Fibroblast of villous mesenchyme (primary cell): ENCODE measurements around the gene TMEM150B. TPM values are rescaled to one million over a fixed set of nuclear protein-coding genes. Genes with fewer than 3 reads are reported as not detected.

Experiments used
- DNase-seq: peaks from one replicate; pipeline ENCODE4 v3.0.0-alpha.2; 2010; ENCODE audit warnings: low read depth
- H3K4me3 ChIP-seq: 2 replicates; pipeline ENCODE4 v1.5.1; 2011; ENCODE audit warnings: low read depth, mild to moderate bottlenecking, low read length
- CTCF ChIP-seq: IDR thresholded peaks from 2 replicates; pipeline ENCODE4 v1.5.1; 2012; ENCODE audit warnings: low read depth, mild to moderate bottlenecking, low read length; ENCODE audit not compliant: insufficient read depth
- total RNA-seq: library from RNA; depleted of rRNA; stranded (reverse); fragments of >200 nt; gene quantifications from 2 replicates; pipeline ENCODE4 v1.2.3, GENCODE V29; 2012

TMEM150B gene
- total RNA-seq, 1 donor, result not detected

DNA sequence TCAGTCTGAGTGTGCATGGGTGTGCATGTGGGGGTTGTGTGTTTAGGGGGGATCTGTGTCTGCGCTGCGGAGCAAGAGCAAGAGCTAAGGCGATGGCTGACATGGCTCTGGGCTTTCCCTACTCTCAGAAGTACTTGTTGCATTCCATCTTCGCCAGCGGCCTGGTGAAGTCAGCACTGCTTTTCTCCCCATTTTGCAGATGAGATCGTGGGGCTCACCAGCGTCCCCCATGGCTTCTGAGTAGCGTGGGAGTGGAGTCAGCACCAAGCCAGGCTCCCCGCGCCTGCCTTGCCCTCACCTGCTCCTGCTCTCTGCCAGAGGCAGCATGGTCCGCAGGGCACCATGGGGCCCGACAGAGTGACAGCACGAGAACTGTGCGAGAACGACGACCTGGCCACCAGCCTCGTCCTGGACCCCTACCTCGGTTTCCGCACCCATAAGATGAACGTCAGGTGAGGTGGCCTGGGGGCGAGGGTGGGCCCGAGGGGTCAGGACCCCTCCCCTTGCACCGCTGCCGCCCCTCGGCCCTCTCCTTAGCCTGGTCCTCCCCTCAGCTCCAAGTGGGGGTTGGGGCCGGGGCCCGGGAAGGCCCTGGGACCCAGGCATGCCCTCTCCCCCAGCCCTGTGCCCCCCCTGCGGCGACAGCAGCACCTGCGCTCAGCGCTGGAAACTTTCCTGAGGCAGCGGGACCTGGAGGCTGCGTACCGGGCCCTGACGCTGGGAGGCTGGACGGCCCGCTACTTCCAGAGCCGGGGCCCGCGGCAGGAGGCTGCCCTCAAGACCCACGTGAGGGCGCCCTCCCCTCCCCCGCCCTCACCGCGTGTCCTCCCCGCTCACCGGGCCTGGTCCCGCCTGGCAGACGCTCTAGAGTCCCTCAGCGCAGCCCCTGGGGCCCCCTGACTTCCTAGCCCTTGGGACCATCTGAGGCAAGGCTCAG lies 16.7 kb upstream of the TMEM150B start:
- DNase-seq, result no peak
- TF ChIP-seq CTCF, result no peak
- peak overlapping the region; percentile 13 for H3K4me3 ChIP-seq

DNA sequence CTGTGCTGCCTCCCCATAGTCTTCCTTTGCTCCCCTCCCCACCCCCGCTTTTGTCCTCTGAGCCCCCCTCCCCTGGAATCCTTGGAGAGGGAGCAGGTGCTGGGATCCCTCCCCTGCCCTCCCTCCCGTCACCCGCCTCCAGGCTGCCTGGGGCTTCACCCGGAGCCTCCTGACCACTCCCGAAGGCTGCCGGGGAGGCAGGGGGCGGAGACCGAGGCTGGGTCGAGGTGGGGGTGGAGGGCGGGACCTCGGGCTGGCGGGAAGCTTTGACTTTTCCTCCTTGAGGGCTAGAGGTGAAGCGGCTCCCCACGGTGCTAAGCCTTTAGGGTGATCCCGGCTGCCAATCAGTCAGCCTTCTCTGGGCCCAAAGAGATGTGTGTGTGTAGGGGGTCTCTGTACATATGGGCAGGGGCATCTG lies 16.0 kb upstream of the TMEM150B start:
- no peak for TF ChIP-seq CTCF
- peak overlapping the region; percentile 77 for H3K4me3 ChIP-seq
- DNase-seq, result peak; percentile 54

- peak; percentile 22 for TF ChIP-seq CTCF
- peak overlapping the region; percentile 77 for H3K4me3 ChIP-seq
- no peak for DNase-seq
Measured at GRCh38 chr19:55340784-55341147, 15.6 kb upstream of the TMEM150B start.

DNA sequence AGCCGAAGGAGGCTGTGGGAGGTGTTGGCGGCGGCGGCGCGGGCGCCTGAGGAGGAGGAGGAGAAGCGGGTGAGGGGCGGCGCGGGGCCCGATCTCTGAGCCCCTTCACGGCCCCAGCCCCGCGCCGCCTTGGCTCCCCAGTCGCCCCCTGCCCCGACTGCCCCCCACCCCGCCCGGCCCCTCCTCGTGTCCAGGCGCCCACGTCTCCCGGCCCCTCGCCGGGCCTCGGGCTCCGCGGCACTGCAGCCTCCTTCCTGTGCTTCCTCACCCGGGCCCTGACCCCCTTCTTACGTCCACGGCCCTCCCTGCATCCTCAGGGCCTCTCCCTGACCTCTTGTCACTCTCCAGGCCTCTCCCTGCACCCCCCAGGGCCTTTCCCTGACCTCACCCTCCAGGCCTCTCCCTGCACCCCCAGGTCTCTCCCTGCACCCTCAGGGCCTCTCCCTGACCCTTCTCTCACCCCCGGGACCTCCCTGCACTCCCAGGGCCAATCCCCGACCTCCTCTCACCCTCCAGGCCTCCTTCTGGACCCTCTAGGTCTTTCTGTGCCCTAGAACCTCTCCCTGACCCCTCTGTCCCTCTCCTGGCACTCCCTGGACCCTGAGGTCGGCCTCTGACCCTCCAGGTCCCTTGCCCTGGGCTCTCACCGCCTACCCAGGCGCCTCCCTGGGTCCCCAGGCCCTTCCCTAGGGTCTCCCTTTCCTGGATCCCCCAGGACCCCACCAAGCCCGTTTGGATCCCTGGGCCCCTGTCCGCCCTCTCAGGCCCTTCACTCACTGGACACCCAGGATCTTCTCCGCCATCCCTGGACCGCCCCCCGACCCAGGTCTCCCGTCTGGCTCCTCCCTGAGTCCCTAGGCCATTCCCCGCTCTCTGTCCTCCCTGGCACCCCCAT lies 15.0 kb upstream of the TMEM150B start:
- no peak for DNase-seq
- TF ChIP-seq CTCF, result no peak

GRCh38 chr19:55339105-55339888 lies 14.2 kb upstream of the TMEM150B start, which contains the start of gene KMT5C:
KMT5C (plus strand) TSS chr19:55339876; CDS start chr19:55341937, 2,061 bp downstream.
- peak; percentile 47 for TF ChIP-seq CTCF
- peak; percentile 100 for DNase-seq
- peak within 1 kb of the TSS; percentile 77 for H3K4me3 ChIP-seq

More for the DNA sequence above, 15.0 kb upstream of the TMEM150B start:
- peak overlapping the region; percentile 77 for H3K4me3 ChIP-seq

DNA sequence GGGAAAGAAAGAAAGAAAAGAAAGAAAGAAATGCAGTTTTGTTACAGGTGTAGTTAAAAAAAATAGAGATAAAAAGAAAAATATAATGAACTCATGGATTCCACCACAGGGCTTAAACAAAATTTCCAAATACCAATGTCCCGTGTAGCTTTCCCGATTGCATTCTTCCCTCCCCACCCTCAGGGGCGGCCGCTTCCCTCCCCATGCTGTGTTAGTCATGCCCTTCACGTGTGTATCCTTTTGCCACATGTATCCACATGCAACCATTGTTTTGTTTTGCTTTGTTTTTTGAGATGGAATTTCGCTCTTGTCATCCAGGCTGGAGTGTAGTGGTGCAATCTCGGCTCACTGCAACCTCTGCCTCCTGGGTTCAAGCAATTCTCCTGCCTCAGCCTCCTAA lies 11.0 kb upstream of the TMEM150B start:
- no peak for DNase-seq
- no peak for TF ChIP-seq CTCF
- H3K4me3 ChIP-seq, result no peak overlapping the region
